Measurements from ENCODE around the gene MLIP.
A peak's percentile ranks its signal among the peaks of the same experiment; 100 is the strongest.

The MLIP gene

GRCh38 chr6:54095723-54096122, 15.5 kb upstream of the MLIP start:
- no peak overlapping the region for H3K4me3 ChIP-seq (replicated peaks; ENCODE audit: low read depth, low read length)
- DNase-seq (ENCODE audit: low read depth) = no peak
- no peak for TF ChIP-seq CTCF (IDR thresholded peaks at IDR 0.05; ENCODE audit: low read length, missing control alignments)

- DNase-seq (ENCODE audit: low read depth) = no peak
- TF ChIP-seq CTCF (IDR thresholded peaks at IDR 0.05; ENCODE audit: low read length, missing control alignments) = no peak
- H3K4me3 ChIP-seq (replicated peaks; ENCODE audit: low read depth, low read length) = no peak overlapping the region
Measured at GRCh38 chr6:54096811-54097210, 14.4 kb upstream of the MLIP start.

GRCh38 chr6:54097753-54098152, 13.5 kb upstream of the MLIP start:
- no peak for TF ChIP-seq CTCF (IDR thresholded peaks at IDR 0.05; ENCODE audit: low read length, missing control alignments)
- no peak for DNase-seq (ENCODE audit: low read depth)
- no peak overlapping the region for H3K4me3 ChIP-seq (replicated peaks; ENCODE audit: low read depth, low read length)

- H3K4me3 ChIP-seq (replicated peaks; ENCODE audit: low read depth, low read length) = no peak overlapping the region
- no peak for TF ChIP-seq CTCF (IDR thresholded peaks at IDR 0.05; ENCODE audit: low read length, missing control alignments)
- no peak for DNase-seq (ENCODE audit: low read depth)
Measured at GRCh38 chr6:54098450-54099044, 12.7 kb upstream of the MLIP start.

- H3K4me3 ChIP-seq (replicated peaks; ENCODE audit: low read depth, low read length) = no peak overlapping the region
- no peak for TF ChIP-seq CTCF (IDR thresholded peaks at IDR 0.05; ENCODE audit: low read length, missing control alignments)
- no peak for DNase-seq (ENCODE audit: low read depth)
Measured at GRCh38 chr6:54099225-54099624, 12.0 kb upstream of the MLIP start.

- no peak overlapping the region for H3K4me3 ChIP-seq (replicated peaks; ENCODE audit: low read depth, low read length)
- TF ChIP-seq CTCF (IDR thresholded peaks at IDR 0.05; ENCODE audit: low read length, missing control alignments) = no peak
- no peak for DNase-seq (ENCODE audit: low read depth)
Measured at GRCh38 chr6:54100411-54101006, 10.7 kb upstream of the MLIP start.

GRCh38 chr6:54102238-54102637, 9.0 kb upstream of the MLIP start:
- TF ChIP-seq CTCF (IDR thresholded peaks at IDR 0.05; ENCODE audit: low read length, missing control alignments) = no peak

More at GRCh38 chr6:54102238-54102637, 9.0 kb upstream of the MLIP start:
- DNase-seq (ENCODE audit: low read depth) = peak; percentile 18
- no peak overlapping the region for H3K4me3 ChIP-seq (replicated peaks; ENCODE audit: low read depth, low read length)
